Breast epithelium (tissue), 3 donors: Measurements from ENCODE around the gene RASA3.

ENCODE experiments used
- CTCF ChIP-seq, 3 donors: fragments of 450-650 bp; IDR thresholded peaks; one replicate each; pipeline ENCODE4 v1.5.1; 2016 to 2017; ENCODE audit warnings: antibody characterized with exemption in 3 of 3, mild to moderate bottlenecking in 3 of 3, moderate library complexity in 3 of 3
- POLR2A ChIP-seq: fragments of 450-650 bp; IDR thresholded peaks from one replicate; pipeline ENCODE4 v1.6.1; 2016; ENCODE audit warnings: antibody characterized with exemption, mild to moderate bottlenecking, moderate library complexity
- POLR2AphosphoS5 ChIP-seq, 3 donors: sonication (generic); formaldehyde crosslinking; IDR thresholded peaks; one replicate each; pipeline ENCODE4 v1.6.1; 2017; ENCODE audit warnings: antibody characterized with exemption in 3 of 3

- TF ChIP-seq POLR2A (no peak), CTCF (IDR thresholded peaks at IDR 0.05) (no peak), POLR2AphosphoS5 (IDR thresholded peaks at IDR 0.05) (no peak)
These were observed 45.0 kb upstream of the RASA3 start for GRCh38 chr13:114177245-114178010.
